Measurements from ENCODE around the gene ZNF785. TPM values are rescaled to one million over a fixed set of nuclear protein-coding genes. Genes with fewer than 3 reads are reported as not detected.

The ZNF785 gene
- total and polyA plus RNA-seq, 2 experiments from 2014 or later: 4.9 to 7.1 TPM

DNA sequence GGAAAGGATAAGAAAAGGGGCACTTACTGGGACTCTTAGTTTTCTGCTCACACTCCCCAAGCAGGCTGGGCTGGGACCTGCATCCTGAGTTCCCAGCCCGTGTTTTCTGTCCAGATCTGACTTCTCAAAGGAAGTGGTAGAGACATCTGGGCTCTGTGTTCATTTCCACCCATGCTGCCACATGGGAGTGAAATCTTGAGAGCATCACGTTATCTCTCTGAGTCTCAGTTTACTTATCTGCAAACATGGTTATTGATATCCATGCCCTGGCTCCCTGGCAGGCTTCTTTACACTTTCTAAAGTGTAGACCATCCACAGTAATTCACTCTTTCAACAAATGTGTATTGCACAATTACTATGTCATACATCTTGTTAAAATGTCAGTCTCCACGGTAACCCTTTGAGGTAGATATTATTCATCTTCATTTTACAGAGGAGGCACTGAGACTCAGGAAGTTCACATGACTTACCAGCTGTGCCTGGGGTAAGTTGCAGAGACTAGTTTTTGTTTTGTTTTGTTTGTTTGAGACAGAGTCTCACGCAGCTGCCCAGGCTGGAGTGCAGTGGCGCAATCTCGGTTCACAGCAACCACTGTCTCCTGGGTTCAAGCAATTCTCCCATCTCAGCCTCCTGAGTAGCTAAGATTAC lies 17.4 kb downstream of the ZNF785 start (continued):
- TF ChIP-seq REST (IDR thresholded peaks at IDR 0.05; ENCODE audit: unreplicated experiment) (no peak), CREB1 (CRISPR knock-in tag; IDR thresholded peaks at IDR 0.05; ENCODE audit: low read depth) (no peak)

GRCh38 chr16:30567160-30567990 lies 18.1 kb downstream of the ZNF785 start:
- 0 out of 2 replicates have a peak, but pooled peaks cover 5% of the 10 kb centered on the region for H3F3A ChIP-seq (replicated peaks; ENCODE audit: low read depth)
- no peak overlapping the region for H3K27ac Mint-ChIP-seq
- TF ChIP-seq NANOG (IDR thresholded peaks at IDR 0.05; ENCODE audit: borderline replicate concordance) (no peak), EZH2phosphoT487 (IDR thresholded peaks at IDR 0.05; ENCODE audit: unreplicated experiment) (no peak), ZNF114 (CRISPR knock-in tag; IDR thresholded peaks at IDR 0.05) (no peak), STAT1 (IDR thresholded peaks at IDR 0.05; ENCODE audit: unreplicated experiment) (no peak), CREB1 (CRISPR knock-in tag; IDR thresholded peaks at IDR 0.05; ENCODE audit: low read depth) (no peak), EZH2 (IDR thresholded peaks at IDR 0.05; ENCODE audit: low read depth, unreplicated experiment) (no peak), REST (IDR thresholded peaks at IDR 0.05; ENCODE audit: unreplicated experiment) (no peak), POLR2AphosphoS5 (IDR thresholded peaks at IDR 0.05; ENCODE audit: low read depth) (no peak)
- TF ChIP-seq, protein P1, sequence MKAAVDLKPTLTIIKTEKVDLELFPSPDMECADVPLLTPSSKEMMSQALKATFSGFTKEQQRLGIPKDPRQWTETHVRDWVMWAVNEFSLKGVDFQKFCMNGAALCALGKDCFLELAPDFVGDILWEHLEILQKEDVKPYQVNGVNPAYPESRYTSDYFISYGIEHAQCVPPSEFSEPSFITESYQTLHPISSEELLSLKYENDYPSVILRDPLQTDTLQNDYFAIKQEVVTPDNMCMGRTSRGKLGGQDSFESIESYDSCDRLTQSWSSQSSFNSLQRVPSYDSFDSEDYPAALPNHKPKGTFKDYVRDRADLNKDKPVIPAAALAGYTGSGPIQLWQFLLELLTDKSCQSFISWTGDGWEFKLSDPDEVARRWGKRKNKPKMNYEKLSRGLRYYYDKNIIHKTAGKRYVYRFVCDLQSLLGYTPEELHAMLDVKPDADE (IDR thresholded peaks at IDR 0.05): no peak
- TF ChIP-seq, protein P2, sequence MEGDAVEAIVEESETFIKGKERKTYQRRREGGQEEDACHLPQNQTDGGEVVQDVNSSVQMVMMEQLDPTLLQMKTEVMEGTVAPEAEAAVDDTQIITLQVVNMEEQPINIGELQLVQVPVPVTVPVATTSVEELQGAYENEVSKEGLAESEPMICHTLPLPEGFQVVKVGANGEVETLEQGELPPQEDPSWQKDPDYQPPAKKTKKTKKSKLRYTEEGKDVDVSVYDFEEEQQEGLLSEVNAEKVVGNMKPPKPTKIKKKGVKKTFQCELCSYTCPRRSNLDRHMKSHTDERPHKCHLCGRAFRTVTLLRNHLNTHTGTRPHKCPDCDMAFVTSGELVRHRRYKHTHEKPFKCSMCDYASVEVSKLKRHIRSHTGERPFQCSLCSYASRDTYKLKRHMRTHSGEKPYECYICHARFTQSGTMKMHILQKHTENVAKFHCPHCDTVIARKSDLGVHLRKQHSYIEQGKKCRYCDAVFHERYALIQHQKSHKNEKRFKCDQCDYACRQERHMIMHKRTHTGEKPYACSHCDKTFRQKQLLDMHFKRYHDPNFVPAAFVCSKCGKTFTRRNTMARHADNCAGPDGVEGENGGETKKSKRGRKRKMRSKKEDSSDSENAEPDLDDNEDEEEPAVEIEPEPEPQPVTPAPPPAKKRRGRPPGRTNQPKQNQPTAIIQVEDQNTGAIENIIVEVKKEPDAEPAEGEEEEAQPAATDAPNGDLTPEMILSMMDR (conservative IDR thresholded peaks at IDR 0.05; ENCODE audit: low read depth in 2 of 2): no peak

More at GRCh38 chr16:30567160-30567990, 18.1 kb downstream of the ZNF785 start:
- Histone ChIP-seq H3K27me3 (ENCODE audit: insufficient read depth) (no peaks in the 10 kb centered on the region), H3K4me2 (no peak overlapping the region), H3K27ac (ENCODE audit: low read depth) (no peak overlapping the region), H4K20me1 (replicated peaks; ENCODE audit: insufficient read depth) (no peaks in the 10 kb centered on the region), H3K4me3 (no peak overlapping the region), H3K9me2 (ENCODE audit: insufficient read depth) (no peaks in the 10 kb centered on the region), H3K4me1 (ENCODE audit: insufficient read depth) (peaks cover 18% of the 10 kb centered on the region), H3K36me3 (ENCODE audit: insufficient read depth) (no peaks in the 10 kb centered on the region), H3K79me2 (replicated peaks; ENCODE audit: insufficient read depth) (no peaks in the 10 kb centered on the region), H2AFZ (no peak overlapping the region)
- no peak overlapping the region for H3K4me3 Mint-ChIP-seq
- H3K9me3 Mint-ChIP-seq: no peaks in the 10 kb centered on the region; the same call in 2 of the 3 replicates
- H3K4me1 Mint-ChIP-seq: peaks cover 14% of the 10 kb centered on the region
- no peak for DNase-seq (ENCODE audit: low spot score)
- H3K27me3 Mint-ChIP-seq (ENCODE audit: insufficient read depth, low read depth, poor library complexity): peaks cover 10% of the 10 kb centered on the region
- no peaks in the 10 kb centered on the region for H3K36me3 Mint-ChIP-seq (ENCODE audit: low read depth)
- no peak for ATAC-seq
